HTR-8/SVneo (cell line): ENCODE measurements around the gene LASP1.

ENCODE experiments used
- DNase-seq: peaks from one replicate; pipeline ENCODE4 v3.0.0; 2011; ENCODE audit warnings: low spot score, mixed read lengths; ENCODE audit not compliant: insufficient read length
- FAIRE-seq: peaks from 2 replicates; lab custom pipeline; 2011; peaks lifted over from hg19 to GRCh38; lab: Jason Lieb, UNC

LASP1 gene

DNA sequence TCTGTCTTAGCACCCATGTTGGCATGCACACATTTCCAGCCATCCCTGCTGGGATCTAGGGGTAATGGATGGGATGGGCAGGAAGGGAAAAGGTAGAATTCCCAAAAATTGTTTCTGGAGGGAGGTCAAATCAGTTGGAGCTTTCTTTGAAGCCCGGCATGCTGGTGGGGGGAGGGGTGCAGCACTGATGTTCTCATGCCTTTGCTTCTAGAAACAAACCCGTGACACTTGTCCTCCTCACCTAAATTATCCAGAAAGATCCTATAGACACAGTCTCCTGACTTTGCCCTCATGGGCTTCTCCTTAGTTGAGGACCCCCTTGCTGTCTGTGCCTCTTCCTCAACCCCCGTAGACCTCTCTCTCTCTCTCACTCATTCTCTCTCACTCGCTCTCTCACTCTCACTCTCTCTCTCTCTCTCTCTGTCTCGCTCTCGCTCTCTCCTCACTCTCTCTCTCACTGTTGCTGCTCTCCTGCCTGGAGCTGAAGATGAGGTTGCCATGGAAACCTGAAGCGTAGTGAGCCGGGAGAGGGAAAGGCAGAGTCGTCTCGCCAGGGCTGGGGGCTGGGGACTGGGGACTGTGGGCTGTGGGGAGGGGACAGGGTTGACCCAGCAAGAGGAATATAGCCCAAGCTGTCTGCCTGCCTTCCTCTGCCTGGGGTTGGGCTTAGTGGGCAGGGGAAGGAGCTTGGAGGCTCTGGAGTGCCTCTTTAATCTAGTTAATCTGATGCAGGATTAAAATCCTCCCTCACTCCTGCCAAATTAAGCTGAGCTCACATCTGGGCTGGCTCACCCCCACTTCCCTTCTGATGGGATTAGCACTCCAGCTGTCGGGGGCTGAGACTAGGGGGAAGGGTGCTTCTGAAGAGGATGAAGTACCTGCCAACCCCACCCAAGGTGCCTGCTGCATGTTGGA, 16.1 kb downstream of the LASP1 start:
- FAIRE-seq (no peak), DNase-seq (no peak)

DNA sequence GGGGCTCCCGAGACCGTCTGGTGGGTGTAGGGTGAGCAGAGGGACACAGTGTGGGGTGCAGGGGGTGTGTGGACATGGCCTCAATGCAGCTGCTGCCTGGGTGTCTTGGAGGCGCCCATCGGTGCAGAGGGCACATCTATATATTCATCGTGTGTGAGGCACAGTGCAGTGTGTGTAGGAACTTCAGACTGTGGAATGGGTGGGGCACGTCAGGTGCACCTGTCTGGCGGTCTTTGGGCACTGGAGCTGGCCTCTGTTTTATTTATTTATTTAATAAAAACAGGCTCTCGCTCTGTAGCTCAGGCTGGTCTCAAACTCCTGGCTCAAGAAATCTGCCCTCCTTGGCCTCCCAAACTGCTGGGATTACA, 16.8 kb downstream of the LASP1 start:
- FAIRE-seq (no peak), DNase-seq (no peak)

DNA sequence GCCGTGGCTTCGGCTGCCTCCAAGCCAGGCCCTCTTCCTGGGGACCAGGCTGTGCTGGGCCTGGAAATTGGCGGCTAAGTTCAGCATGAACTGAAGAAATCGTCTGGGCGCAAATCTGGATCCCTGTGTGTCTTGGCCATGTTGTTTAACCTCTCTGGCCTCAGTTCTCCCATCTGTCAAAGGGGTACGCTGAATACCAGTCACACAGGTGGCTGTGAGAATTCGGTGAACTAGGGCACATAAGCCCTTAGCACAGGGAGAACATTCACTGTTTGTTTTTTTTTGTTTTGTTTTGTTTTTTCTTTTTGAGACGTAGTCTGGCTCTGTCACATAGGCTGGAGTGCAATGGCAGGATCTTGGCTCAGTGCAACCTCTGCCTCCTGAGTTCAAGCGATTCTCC, 19.0 kb downstream of the LASP1 start:
- FAIRE-seq (no peak), DNase-seq (no peak)

DNA sequence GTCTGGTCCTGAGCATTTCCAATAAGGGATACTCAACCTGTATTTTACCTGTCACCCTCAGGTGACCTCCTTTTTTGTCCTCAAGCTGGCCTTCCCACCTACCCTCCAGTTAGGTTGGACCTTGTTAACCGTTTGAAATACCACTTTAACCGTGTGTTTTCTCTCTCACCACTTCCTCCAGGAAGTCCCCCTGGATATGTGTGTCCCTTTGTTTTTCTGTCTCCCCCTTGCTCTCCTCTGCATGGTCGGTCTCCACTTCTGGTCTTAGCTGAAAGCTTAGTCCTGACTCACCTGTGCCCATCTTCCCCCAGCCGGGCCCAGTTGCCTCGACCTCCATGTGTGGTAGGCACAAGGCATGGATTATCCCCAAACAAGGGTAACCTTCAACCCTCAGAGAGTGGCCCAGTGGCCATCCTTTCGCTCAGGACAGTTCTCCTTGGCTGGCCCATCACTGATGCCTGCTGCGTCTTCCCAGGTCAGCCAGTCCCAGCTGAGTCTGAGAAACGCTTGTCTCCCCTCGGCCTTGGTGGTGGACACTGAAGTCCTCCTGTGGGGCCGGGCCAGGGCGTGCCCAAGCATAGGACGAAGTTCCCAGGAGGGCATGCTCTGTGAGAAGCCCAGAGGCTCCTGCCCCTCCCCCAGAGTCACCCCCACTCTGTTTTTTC, 20.0 kb downstream of the LASP1 start:
- FAIRE-seq (peak; percentile 51), DNase-seq (no peak)

DNA sequence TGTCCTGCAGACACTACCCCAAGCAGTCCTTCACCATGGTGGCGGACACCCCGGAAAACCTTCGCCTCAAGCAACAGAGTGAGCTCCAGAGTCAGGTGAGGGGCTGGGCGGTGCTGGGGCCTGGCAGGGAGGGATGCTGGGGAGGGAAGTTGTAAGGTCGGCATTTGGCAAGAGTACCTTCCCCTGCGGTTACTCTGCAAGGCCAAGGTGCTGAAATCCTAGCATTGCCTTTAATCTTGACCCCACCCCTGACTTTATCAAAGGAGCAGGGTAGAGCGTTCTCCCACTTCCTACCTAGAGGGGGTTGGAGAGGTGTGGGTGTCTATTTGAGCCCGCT, 20.5 kb downstream of the LASP1 start:
- DNase-seq (no peak), FAIRE-seq (peak; percentile 36)

GRCh38 chr17:38891441-38891840, 21.6 kb downstream of the LASP1 start:
- DNase-seq = no peak
- no peak for FAIRE-seq

DNA sequence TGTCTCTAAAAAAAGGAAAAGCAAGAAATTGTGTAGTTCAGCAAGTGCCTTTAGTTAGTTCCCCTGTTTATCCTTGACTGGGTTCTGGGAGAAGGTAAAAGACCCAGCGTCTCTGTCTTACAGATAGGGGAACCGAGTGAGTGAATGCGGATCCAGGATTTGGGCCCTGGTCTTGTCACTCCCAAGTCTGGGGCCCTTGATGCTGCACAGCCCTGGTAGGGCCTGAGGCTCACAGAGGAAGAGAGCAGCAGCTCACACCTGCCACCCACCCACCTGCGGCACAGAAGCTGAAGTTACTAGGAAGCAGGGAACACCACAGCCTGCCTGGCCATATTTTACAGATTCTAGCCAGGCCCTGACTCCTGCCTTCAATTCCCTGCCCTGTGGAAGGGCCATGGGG, 22.2 kb downstream of the LASP1 start:
- DNase-seq = no peak
- no peak for FAIRE-seq

DNA sequence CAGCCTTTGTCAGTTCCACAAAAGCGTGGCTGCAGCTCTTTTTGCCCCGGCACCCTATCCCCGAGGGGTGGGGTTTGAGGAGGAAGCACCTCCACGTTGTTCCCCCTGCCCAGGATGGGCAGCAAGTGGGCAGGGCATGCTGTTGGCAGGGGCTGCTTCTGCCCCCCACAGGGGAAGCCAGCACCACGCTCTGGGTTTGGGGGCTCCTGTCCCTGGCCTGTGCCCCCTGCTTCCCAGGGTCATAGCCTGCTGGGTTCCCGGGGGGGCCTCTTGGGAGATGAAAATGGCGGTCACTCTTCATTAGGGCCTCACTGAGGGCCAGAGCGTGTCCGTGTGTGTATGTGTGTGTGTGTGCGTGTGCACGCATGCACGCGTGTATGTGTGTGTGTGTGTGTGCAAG, 22.8 kb downstream of the LASP1 start:
- FAIRE-seq (peak; percentile 80), DNase-seq (no peak)

GRCh38 chr17:38893113-38893512, 23.3 kb downstream of the LASP1 start:
- DNase-seq (no peak), FAIRE-seq (no peak)

DNA sequence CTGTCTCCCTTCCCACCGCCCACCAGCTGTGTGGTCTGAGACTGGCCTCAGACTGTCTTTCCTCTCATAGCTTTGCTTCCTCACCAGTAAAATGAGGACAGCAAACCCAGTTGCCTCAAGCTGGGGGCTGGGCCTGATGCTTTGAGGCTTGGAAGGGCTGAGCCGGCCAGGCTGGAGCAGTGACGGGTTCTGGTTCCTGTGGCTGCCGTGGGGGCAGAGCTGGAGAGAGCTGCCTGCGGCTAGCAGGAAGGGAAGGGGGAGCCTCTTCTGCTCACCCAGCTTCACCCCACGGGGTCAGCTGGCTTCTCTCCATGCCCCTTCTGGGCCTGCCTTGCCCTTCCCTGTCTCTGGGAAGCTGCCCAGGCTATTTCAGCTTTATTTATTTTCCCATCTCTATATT, 23.7 kb downstream of the LASP1 start:
- FAIRE-seq = peak; percentile 72
- DNase-seq = no peak

GRCh38 chr17:38894276-38894675, 24.4 kb downstream of the LASP1 start:
- no peak for DNase-seq
- FAIRE-seq = no peak

DNA sequence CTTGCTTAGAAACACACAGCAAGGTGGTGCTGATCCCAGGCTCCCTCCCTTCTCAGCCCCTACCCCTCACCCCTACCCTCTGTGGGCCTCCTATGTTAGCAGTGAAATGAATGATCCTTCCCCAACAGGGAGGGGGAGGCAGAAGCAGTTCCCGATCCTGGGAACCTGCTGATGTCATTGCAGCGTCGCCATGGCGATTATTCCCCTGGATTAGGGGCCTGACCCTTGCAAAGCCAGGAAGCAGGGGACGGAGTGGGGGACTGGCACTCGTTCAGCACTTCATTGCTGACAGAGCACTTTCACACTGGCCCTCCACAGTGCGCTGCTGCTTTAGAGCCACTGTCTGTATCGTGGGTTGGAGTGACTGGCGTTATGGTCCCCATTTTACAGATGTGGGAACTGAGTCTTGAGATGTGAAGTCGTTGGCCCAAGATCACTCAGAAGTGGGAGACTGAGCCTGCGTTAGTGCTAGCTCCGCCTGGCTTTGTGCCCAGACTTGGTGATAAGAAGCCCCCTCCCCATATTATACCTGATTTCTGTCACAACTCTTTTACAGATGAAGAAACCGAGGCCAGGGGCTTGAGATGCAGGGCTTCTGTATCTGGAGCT, 26.6 kb downstream of the LASP1 start:
- FAIRE-seq = no peak
- DNase-seq = no peak

DNA sequence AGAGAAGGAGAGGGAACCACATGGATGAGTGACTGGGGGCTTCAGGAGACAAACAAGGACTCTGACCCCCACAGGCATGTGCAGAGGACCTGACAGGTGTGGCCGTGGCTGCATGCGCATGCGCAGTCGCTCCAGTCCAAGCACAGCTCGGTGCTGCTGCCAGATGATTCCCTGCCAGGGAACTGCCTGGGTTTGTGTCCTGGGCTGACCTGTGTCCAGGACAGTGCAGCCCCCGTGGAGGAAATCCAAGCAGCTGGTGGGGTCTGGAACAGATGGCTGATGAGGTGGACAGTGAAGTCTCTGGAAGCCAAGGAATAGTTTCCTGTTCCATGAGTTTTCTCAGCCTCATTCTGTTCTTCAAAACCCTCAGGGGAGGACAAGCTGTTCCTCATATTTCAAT, 27.3 kb downstream of the LASP1 start:
- FAIRE-seq = no peak
- no peak for DNase-seq

DNA sequence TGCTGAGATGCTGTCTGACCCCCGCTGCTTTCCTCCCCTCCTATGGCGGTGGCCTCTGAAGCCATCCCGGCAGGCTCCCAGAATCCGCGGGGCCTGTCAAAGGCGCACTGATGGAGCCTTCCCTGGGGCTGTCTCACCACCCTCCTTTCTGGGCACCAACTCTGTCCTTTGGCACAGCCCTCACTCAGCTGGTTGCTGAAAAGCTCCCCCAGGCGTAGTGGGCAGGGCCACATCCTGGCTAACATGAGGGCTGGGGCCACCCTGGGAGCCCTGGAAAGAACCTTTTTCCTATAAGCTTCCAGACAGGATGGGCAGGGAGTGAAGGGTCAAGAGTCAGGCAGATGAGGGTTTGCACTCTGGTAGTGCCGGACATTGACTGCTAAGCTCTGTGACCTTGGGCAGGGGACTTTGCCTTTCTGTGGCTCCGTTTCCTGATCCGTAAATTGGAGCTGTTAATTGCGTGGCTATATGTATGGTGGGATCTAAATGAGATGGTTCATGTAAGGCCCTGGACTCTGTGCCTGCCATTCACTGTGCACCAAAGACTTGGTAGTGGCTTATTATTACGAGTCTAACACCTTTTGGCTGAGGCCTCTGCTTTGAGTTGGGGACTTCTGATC, 27.9 kb downstream of the LASP1 start:
- DNase-seq (no peak), FAIRE-seq (peak; percentile 42)

GRCh38 chr17:38898291-38898679, 28.4 kb downstream of the LASP1 start:
- DNase-seq (no peak), FAIRE-seq (peak; percentile 23)

GRCh38 chr17:38898812-38899348, 29.0 kb downstream of the LASP1 start:
- DNase-seq (no peak), FAIRE-seq (peak; percentile 64)

- FAIRE-seq (peak; percentile 40), DNase-seq (no peak)
Measured at GRCh38 chr17:38899421-38899820, 29.6 kb downstream of the LASP1 start.

DNA sequence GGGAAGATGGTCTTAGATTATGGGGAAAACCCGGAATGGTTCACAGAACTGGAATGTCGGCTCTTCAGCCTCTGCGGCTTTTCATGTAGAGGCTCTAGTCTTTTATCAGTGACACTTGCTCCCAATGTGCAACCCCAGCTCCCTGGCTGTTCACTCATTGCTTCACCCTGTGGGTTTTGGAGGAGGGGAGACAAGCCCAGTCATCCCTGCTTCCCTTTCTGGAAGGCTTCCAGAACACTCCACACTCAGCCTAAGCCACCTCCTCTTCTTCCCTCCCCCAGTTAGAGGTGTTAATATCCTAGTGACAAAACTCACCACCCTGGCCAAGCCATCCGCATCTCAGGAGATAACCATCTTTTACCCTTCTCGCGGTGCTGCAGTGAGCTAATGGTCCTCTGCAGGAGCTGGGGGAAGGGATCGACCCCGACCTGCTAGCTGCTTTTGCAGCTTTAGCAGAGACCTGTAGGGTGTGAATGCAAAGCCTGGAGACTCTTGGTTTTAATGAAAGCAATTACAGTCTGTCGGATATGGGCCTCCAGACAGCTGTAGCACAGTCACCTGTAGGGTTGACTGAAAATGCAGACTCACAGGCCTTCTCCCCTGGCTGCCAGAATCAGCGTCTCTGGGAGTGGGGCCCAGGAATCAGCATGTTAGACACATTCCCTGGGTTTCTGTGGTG, 31.3 kb downstream of the LASP1 start:
- DNase-seq (peak; percentile 91), FAIRE-seq (peak; percentile 97)

GRCh38 chr17:38903404-38903803, 33.5 kb downstream of the LASP1 start:
- no peak for DNase-seq
- FAIRE-seq = no peak

DNA sequence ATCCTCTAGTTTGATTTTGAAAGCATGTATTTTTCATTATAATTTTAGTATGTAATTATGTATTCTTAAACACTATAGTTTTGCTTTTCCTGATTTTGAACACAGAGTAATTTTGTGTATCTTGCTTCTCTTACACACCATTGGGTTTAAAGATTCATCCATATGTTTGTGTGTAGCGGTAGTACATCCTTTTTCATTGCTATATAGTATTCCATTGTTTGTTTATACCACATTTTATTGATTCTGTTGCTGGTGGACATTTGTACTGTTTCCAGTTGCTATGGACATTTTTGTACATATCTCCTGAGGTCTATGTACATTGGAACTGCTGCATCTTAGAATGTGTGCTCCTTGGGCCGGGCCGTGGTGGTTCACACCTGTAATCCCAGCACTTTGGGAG, 35.0 kb downstream of the LASP1 start:
- FAIRE-seq = no peak
- no peak for DNase-seq
